Measurements from ENCODE around the gene CD59.
"Not testable (repeated sequence)": the region's sequence is repeated elsewhere in the genome, so short reads cannot be mapped to it uniquely, and the experiment has no call there.

The CD59 gene

DNA sequence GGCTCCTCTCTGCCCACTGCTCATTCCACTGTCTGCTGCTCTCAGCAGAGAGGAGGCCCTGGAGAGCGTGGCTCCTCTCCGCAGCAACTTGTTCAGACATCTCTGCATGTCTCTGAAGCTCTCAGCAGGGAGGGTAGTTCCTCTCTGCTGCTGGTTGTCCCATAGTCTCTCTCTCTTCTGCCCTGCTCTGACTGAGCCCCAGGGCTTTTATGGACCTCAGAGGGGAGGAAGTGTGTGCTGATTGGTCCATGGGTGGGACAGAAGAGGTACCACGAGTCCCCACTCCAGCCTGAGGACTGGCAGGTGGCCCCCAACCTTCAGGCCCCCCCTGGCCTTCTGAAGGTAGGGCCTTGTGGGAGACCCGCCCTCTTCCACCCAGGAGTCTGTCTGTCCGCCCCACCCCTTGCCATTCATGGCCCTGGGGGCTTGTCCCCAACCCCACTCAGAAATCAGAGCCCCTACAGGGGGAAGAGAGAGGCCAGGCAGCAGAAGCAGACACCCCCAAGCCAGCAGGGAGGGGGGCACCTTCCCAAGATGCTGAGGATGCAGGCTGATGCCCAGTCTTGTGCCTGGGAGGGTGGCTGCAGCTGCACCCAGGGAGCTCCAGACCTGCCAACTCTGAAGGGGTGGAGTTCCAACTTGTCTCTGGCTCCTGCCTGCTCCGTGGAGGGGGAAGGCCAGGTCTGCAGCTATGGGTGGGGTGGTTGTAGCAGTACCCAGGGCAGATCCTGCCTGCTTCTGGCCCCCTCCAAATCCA, 70.7 kb downstream of the CD59 start:
- no peak for DNase-seq

DNA sequence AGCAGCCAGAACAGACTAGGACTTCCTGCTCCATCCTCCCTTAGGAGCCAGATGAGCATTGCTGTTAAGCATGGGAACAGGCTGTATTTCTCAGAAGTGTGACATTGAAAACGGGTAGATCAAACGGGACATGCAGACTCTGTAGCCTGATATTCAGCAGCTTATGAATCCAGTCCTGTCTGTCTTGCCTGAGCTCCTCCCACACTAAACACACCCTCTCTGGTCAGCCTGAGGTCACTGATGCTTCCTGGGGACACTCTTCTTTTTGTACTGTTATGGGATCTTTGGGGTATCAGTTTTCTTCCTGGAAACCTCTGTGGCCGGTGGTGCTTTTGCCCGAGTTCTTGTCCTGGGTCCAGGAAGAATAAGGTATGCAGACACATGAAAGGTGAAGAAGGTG, 71.4 kb downstream of the CD59 start:
- DNase-seq, result no peak

DNA sequence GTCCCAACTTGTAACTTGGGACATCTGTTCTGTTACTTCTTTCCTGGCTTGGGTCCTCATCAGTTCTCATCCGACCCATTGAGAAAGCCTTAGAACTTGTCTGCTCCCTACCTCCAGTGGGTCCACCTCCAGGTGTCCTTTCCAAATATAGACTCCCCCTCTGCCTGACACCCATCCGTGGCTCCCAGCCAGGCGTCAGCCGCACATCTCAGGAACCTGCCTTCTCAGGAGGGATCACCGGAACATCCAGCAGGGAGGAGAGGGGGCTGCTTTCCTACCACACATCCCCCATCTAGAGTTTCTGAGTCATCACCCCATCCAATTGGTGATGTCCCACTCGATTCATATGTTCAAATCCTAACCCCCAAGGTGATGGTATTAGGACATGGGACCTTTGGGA, 72.1 kb downstream of the CD59 start:
- no peak for DNase-seq

DNA sequence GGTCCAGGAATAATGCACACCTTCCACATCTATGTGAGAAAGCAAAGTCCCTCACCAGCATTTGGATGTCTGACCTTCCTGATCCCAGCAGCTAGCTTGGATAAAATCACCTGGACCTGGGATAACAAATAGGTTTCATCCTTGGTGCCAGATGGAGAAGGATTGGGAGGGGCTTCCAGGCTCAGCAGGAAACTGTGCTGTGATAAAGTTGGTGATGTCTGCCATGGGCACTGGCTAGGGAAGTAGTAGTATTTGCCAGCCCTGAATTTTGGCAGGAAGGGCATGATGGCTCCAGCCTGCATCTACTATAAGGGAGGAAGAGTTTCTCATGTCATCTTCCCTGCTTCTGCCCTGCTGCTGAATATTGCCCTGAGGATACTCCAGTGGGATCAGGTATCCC, 73.1 kb downstream of the CD59 start:
- DNase-seq, result no peak

DNA sequence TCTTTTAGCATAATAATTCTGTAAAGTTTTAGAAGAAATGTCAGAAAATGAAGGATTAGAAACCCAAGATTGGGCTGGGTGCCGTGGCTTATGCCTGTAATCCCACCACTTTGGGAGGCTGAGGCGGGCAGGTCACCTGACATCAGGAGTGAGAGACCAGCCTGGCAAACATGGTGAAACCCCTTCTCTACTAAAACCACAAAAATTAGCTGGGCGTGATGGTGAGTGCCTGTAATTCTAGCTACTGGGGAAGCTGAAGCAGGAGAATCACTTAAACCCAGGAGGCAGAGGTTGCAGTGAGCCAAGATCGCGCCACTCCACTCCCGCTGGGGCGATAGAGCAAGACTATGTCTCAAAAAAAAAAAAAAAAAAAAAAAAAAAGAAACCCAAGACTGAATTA, 74.7 kb downstream of the CD59 start:
- DNase-seq, result not testable (repeated sequence)

DNA sequence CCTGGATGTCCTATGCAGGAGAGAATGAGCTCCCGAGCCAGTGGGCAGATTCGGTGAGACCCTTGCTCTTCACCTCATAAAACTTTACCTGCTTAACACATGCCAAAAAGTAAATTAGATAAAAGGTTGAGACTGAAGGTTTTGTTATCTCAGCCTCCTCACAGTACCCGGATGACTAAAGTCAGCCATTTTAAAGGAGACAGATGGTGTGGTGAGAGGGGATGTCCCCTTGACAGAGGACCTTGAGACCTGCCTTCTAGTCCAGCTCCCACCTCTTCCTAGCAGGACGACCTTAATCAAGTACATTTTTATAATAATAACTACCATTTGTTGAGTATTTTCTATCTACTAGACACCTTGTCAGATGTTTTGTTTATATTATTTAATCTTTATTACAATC, 75.3 kb downstream of the CD59 start:
- no peak for DNase-seq

DNA sequence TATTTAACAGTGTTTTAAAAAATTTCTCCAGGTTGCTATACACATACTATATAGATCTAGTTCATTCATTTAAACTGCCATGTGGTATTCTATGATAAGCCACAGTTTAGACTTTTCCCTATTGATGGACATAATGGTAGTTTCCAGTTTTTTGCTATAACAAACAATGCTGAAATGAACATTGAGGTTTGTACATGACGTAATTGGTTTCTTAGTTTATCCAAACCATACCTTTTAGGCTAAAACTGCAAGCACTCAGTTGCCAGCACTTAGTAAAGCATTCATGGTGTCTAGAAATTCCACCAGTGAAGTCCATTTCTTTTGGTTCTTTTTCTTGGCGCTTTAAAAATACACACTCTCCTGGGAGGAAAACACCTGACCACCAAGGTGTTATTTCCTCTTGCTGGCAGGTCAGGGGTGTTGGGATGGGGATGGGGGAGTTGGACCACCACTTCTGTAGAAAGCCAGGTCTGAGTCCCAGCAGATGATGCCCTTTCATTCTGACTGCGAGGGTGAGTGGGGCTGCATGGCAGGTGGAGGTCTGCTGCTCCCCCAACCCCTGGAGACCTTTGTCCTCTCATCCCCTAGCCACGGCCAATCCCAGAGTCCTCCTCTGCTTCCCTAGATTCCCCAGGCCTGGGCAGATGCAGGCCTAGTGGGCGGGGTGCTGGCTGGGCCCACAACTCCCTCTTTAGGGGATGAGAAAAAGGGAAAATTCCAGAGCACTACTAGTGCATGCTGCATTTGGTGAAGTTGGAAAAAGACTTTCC, 76.7 kb downstream of the CD59 start:
- no peak for DNase-seq

DNA sequence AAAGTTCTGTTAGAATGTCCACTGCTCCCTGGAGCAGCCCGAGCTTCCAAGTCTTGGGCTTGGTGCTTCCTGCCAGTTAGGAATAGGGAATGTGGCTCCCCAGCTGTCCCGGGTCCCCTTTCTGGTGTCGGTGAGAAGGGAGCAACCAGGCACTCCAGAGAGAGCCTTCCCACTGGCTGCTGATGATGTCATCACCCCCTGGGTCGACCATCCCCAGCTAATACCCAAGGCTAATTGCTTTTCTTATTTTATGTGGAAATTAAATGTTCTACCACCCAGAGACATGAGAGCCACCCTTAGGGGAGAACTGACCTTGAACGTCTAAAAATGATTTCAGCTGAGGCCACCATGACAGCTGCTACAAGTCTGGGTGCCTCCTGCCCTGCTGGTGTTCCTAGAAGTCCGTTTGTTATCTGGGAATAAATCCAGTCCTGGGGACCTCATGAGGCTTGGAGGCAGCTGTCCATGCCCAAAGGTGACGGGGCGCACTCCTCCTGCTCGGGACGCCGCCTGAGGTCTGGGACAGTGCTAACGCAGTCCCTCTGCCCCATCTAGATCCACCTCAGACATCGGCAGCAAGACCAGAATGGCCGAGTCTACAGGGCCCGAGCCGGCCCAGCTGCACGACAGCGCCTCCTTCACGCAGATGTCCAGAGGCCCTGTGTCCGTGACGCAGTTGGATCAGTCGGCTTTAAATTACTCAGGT, 77.9 kb downstream of the CD59 start:
- DNase-seq, result no peak

DNA sequence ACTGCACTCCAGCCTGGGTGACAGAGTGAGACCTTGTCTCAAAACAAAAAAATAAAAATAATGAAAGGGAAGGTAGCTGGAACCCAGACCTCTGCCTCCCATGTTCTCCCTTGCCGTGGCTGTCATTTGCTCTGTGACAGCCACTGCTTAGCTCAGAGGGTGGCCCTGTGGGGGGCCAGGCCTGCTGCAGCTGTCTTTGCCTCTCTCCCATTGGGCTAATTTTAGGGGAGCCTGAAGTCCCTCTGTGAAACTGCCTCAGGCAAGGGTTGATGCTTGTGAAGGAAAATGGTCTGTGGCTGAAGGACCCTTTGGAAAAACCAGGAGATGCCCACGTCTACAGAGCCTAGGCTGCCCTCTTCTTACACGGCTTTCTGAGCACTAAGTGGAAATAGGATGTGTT, 78.5 kb downstream of the CD59 start:
- no peak for DNase-seq

DNA sequence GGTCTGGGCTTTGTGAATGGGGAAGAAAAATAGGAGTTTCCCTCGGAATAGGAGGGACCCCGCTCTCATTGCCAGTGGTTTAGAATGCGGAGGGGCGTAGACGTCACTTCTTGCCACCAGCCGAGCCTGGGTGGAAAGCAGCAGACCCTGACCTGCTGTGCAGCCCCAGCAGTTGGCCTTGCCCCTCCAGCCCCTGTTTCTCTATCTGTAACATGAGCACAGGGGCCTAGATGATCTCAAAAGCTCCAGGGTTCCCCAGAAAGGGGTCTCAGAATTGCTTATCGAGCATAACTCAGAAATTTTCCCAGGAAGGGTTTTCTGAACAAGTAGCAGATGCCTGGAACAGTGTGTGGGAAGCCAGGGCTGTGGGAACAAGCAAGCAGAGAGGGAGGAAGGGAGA, 79.5 kb downstream of the CD59 start:
- DNase-seq, result no peak

DNA sequence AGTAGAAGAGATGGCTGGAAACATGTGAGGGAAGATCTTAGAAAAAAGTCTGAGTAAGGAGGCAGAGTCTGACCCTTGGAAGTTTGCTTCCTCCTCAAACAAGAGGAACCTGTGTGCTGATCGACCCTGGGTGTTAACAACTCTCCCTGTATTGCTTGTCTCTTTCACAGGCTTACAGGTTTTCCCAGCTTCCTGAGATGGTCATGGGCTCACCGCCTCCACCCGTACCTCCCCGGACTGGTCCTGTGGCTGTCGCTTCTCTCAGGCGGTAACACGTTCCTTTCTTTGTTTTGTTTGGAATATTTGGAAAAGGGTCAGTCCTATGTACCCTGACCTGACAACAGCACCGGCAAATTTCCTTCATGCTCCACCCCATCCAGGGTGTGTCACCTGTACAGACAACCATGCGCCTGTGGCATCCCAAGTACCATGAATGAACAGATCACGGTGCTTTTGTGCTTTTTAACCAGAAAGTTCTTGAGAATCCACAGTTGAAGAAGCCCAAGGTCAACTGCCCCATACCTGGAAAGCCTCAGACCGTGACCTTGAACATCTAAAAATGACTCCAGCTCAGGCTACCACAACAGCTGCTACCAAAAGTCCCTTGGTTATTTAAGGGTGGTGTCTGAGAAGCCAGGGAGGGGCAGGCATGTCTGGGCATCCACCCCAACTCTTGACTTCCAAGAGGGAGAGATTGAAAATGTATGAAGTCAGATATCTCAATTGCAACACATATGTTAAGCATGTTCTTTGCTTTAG, 80.2 kb downstream of the CD59 start:
- DNase-seq, result no peak

DNA sequence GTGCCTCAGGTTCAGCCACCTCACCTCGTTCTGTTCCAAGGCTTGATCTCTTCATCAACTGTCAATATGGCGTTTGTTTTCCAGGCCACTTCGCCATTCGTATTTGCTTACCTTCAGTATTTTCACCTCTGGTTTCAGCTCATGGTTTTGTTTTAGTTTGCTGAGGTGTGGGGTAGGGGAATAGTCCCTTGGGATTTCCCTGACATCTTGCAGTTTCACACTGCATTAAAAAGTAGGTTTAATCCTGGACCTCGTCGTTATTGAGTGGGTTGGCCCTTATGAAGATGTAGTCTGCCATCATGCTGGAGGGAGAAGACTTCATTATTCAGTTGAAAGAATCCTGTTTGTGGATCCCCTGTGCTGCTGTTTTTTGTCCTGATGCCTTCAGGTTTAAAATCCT, 81.6 kb downstream of the CD59 start:
- DNase-seq, result no peak

All from NCI-H1417 treated with DMSO at 0.1 percent for 48 hours (cell line).